Stimulated activated CD8-positive, alpha-beta memory T cell treated with anti-CD3 and anti-CD28 coated beads, Interleukin-7, amount 100 ng/mL, for 24 hours (primary cell): ENCODE results near the gene IKZF4.

Experiments
- DNase-seq: peaks from one replicate; pipeline ENCODE4 v3.0.0-alpha.2; 2020; ENCODE audit warnings: low read depth

Gene IKZF4

GRCh38 chr12:56082967-56083366 lies 62.1 kb downstream of the IKZF4 start:
- no peak for DNase-seq

DNA sequence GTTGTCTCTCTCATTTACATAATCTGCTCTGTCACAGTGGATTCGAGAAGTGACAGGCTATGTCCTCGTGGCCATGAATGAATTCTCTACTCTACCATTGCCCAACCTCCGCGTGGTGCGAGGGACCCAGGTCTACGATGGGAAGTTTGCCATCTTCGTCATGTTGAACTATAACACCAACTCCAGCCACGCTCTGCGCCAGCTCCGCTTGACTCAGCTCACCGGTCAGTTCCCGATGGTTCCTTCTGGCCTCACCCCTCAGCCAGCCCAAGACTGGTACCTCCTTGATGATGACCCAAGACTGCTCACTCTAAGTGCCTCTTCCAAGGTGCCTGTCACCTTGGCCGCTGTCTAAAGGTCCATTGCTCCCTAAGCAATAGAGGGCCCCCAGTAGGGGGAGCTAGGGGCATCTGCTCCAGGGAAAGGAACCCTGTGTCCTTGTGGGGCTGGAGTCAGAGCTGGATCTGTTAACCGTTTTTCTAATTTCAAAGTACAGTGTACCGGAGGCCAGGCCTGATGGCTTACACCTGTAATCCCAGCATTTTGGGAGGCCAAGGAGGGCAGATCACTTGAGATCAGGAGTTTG lies 64.2 kb downstream of the IKZF4 start:
- no peak for DNase-seq

GRCh38 chr12:56086096-56086495 lies 65.3 kb downstream of the IKZF4 start:
- DNase-seq, result no peak

DNA sequence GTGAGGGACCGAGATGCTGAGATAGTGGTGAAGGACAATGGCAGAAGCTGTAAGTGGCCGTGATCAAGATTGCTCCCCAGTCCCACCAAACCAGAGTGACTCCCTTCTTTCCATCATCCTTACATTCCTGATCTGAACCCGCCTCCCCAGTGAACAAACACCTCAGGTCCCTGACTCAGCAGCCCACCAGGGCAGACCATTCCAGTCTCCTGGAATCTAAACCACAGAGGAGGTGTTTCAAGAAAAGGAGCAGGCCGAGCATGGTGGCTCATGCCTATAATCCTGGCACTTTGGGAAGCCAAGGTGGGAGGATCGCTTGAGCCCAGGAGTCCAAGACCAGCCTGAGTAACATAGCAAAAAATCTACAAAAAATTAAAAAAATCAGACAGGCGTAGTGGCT lies 65.8 kb downstream of the IKZF4 start:
- DNase-seq, result no peak

DNA sequence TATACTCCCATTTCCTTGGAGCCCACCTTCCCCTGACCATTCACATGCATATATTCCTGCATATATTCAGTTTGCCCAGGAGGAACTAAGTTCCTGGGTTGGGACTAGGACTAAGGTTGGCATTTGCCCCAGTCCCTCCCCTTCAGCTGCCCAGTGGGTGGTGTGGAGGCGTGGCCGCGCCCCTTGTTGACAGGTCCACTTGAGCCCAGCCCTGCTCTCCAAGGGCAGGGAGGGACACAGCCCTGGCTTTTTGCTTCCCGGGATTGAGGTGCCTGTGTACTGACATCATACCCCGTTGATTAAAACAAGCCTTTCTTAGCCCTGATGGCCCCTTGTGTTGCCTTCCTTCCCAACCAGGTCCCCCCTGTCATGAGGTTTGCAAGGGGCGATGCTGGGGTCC lies 66.4 kb downstream of the IKZF4 start:
- DNase-seq, result no peak
